NCI-H187 (cell line): ENCODE data around the gene MCUB.

Source experiments
- DNase-seq, 2 experiments: peaks; one replicate each; lab custom pipeline; 2025; lab: John Stamatoyannopoulos, UW

The MCUB gene

GRCh38 chr4:109682875-109683274 lies 122.8 kb downstream of the MCUB start:
- no peak for DNase-seq

DNA sequence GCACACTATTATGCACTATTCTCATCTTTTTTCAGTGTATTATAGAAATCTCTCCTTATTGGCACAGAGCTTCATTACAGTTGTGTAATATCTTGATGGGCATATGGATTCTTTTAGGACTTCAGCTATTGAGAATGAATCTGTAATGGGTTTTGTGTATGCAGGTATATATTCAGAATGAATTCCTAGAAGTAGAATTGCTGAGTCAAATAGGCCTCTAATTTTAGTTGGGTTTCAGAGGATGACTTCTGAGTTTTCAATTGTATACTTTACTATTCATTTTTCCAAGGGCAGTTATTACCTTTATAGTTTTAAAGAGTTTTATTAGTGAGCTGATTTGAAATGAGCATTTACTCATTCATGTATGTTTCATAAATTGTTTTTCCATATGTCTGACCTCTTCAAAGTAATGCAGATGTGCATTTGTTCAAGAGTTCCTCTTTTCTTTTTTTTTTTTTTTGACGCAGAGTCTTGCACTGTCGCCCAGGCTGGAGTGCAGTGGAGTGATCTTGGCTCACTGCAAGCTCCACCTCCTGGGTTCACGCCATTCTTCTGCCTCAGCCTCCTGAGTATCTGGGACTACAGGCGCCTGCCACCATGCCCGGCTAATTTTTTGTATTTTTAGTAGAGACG lies 123.7 kb downstream of the MCUB start:
- DNase-seq = no peak

DNA sequence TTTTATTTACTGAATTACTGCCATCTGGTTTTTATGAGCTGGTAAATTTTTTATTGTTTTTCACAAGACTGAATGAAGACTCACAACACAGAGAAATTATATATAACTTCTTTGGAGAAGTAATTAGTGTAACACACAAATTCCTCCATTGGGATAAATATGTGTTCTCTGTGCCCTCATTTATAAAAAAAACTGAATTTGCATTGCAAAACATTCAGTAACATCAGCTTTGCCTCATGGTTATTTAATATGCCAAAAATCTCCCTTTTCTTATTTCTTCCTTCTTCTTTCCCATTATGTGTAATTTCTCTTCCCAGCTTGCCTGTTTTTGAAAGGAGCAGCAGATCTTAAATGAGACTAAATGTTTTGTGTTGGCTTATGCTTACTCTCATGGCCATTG lies 124.7 kb downstream of the MCUB start:
- no peak for DNase-seq

DNA sequence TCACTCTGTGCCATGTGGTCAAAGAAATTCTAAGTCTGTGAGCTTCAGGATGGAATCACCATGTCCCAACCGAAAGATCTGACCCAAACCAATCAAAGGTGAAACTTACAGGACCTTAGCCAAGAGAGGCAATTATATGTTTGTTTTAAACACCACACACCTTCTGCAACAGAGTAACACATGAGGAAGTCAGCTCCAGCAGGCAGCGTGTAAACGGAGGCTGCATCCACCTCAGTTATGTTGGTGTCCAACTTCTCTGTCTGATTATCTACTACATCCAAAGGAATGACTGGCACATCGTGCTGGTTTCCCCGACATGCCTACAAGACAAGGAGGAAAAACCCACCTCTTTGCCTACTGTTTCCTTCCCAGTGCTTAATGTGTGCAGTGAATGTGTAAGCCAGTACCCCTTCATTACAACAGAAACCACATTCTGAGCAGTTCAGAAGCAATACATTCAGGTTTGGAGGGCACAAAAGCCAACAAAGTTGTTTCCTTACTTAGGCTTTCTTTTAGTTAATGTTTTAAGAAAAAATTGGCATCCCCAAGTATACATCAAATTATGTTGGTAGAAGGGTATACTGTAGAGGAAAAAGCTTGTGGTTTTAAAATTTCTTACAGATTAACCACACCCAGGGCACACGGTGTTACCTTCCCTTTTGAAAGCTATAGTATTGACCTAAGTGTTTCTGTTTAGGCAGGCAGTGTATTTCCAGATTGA lies 130.8 kb downstream of the MCUB start:
- DNase-seq = no peak

GRCh38 chr4:109691411-109691920 lies 131.4 kb downstream of the MCUB start:
- DNase-seq = no peak

- no peak for DNase-seq
Observed at GRCh38 chr4:109698656-109699055, 138.6 kb downstream of the MCUB start.

DNA sequence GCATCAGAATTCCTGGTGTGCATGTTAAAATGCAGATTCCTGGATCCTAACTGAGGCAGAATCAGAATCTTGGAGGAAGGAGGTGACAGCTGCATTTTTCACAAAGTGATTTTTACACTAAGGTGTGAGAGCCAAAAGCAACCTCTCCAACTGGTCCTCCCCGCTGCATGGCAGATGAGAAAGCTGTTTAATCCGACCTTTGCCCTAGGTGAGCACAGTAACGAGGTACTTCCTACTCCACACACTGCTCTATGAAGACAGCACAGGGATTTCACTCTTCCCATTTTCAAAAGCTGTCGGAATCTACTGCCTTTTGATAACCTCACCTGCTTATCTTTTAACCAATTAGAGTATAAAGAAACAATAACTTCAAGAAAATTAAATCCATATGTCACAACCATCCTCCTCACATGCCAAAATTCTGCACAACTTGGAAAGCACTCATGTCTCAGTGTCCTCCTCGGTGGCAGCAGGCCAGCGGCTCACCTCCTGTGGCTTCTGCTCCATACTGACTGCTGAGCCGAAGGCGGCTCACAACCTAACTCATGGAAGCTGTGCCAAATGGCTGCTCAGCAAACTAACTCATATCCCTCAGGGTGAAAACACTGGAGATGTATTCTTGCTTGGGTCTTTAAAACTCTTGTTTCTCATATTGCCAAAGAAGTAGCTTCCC lies 139.6 kb downstream of the MCUB start:
- no peak for DNase-seq

DNA sequence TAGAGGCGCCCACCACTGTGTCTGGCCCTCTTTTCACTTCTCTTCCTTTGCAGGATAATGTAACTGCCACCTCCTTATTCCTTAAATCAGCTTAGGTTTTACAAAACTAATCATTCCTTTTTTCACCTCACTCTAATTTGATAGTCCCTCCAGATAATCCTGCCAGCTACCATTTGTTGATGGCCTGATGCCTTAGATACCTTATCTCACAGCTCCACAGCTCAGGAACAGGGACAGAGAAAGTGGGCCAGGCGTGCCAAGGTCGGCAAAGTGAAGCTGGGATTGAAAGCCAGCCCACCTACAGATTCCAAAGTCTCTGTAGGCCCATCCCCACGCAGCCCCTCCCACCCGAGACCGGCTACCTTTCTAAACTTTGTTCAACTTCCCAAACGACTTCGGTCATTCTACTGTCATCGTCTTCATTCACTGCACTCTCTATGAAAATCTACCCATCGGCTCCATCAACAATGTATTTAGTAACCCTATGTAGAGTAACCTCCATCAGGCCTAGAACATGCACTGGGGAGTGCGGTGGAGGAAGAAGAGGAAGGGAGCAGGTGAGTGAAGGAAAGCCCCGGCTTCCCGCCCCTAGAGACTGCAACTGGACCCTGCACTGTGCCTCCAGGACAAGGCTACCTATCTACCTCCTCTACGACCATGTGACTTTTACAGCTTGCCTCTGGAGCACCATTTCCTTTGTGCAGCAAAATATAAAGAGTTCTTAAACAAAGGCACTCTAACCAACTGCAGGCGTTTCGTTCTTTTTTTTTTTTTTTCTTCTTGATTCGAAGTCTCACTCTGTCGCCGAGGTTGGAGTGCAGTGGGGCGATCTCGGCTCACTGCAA lies 141.7 kb downstream of the MCUB start:
- DNase-seq = no peak

- DNase-seq = peak; percentile 8 to 26
Observed at GRCh38 chr4:109702950-109703663, 143.1 kb downstream of the MCUB start, which contains the start of gene CASP6. Gene CASP6 (minus strand): TSS chr4:109703445. CDS start chr4:109703395, 50 bp downstream.

GRCh38 chr4:109703664-109704361 lies 143.8 kb downstream of the MCUB start:
- no peak for DNase-seq

- DNase-seq = no peak
Observed at GRCh38 chr4:109708435-109708834, 148.4 kb downstream of the MCUB start.

GRCh38 chr4:109708990-109709389 lies 148.9 kb downstream of the MCUB start:
- DNase-seq = no peak

DNA sequence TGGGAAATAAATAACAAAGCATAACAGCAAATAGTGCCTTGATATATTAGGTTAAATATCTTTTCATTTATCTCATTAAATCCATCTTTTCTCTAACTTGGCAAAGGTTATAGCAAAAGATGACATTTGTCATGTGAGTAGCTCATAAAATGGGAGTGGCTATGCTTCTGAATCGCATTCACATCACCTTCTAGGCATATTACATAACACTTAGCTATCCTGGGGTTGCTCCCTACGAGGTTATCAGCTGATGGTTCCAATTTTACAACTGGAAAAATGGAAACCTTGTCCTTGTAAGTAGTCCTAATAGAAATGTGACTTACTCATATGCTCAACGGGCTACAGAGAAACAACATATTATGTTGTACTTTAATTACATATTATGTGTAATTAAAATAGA lies 153.5 kb downstream of the MCUB start:
- DNase-seq = no peak

DNA sequence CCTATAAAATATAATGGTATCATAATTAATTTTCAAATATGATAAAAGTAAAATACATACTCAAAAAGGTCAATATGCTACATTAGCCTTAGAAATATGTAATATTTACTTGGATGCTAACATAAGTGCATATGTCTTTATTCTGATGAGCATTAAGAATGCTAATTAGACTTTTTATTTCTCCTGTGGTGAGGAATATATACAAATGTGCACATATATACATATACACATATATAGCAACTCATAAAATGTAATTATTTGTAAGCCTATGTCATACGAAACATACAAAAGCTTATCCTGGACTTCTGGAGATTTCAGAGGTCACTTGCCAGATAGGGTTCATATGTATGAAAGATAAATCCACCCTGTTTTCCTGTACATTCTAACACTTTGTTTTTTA lies 158.7 kb downstream of the MCUB start:
- DNase-seq = no peak

DNA sequence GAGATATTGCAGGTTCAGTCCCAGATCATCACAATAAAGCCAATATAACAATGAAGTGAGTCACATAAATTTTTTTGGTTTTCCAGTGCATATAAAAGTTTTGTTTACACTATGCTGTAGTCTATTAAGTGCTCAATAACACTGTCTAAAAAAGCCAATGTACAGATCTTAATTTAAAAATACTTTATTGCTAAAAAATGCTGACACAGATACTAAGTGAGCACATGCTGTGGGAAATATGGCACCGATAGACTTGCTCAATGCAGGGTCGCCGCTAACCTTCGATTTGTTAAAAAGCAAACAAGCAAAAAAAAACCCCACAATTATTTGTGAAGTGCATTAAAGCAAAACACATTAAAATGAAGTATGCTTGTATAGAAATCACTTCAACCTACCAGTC lies 159.6 kb downstream of the MCUB start:
- no peak for DNase-seq

GRCh38 chr4:109721033-109721432 lies 161.0 kb downstream of the MCUB start:
- DNase-seq = no peak

DNA sequence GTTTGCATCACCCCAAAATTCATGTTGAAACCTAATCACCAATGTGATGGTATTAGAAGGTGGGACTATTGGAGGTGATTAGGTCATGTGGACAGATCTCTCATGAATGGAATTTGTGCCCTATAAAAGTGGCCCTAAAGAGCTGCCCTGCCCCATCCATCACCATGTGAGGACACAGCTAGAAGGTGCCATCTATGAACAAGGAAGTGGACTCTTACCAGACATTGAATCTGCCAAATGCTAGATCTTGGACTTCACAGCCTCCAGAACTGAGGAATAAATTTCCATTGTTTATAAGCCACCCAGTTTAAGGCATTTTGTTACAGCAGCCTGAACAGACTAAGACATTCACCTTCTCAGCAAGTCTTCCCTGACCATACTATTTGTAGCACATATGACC lies 162.3 kb downstream of the MCUB start:
- no peak for DNase-seq

- no peak for DNase-seq
Observed at GRCh38 chr4:109723110-109723509, 163.1 kb downstream of the MCUB start.

- DNase-seq = no peak
Observed at GRCh38 chr4:109728385-109728784, 168.3 kb downstream of the MCUB start.

GRCh38 chr4:109729117-109729717 lies 169.2 kb downstream of the MCUB start:
- no peak for DNase-seq
